Activated CD8-positive, alpha-beta memory T cell treated with anti-CD3 and anti-CD28 coated beads, Interleukin-2, amount 50 U/mL, for 24 hours (primary cell): ENCODE data around the gene PTRH2.
"Not testable (repeated sequence)": the region's sequence is repeated elsewhere in the genome, so short reads cannot be mapped to it uniquely, and the experiment has no call there.

Experiments used
- DNase-seq: peaks from one replicate; pipeline ENCODE4 v3.0.0-alpha.2; 2020; ENCODE audit errors: extremely low read depth

Gene PTRH2

DNA sequence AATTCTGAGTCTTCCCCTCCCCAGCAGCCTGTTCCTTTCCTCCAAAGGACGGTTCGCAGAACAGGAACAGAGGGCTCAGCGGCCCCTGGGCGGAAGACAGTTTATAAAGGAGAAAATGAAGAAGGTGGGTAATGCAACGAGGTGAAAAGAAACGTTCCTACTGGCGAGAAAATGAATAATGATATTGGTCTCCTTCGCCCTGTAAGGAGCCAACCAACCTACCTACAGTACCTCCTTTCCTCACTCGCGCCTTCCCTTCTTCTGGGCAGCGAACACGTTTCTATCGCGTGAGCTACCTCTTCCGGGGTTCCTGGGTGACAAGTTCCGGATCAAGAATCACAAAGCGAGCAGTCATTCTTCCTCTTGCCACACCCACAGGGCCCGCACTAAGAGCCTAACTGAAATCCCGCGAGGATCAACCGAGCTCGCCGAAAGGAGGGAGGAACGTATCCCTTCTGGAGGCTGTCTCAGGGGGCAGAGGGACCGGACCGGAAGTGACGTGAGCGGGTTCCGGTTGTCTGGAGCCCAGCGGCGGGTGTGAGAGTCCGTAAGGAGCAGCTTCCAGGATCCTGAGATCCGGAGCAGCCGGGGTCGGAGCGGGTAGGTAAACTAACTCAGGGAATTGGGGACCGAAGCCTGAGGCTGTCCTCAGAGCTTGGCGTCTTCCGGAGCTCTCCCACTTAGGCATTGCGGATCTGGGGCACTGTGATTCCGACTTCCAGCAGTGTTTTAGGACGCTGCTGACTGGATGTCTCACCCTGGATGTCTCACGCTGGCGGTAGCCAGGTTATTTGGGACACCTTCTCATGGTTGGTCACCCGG is at the start of gene PTRH2, which contains the start of gene VMP1:
Gene PTRH2, minus strand, starts transcription at position 282 of the 822 bp plus-strand sequence. CDS start 9,452 bp downstream, outside the sequence.
Gene VMP1, plus strand, starts transcription at position 506 of the 822 bp plus-strand sequence. CDS start 23,793 bp downstream, outside the sequence.
- peak; percentile 90 for DNase-seq

DNA sequence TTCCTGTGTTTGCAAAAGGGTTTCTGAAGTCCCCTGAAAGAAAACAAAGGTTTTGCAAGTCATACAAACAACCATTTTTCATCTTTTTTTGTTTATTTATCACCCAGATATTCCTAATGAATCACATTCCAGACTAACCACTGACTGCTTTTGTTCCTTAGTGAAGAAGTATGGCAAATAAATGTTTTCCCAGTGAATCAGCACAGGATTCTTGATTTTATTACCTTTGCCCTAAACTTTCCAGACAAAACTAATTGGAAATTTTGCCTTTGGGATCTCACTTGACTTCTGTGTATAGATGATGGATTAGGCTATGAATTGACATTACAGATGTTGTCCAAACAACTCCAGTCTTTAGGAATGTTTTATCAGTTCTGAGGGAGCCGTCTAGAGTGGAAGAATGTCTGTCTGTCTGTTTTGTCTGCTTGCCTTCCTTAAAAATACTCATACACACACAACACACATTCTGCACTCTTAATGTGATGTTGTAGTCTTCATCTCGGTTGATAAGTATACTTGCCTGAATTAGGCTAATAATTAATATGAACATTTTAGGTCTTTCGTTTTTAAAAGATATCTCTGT is 49.1 kb upstream of the PTRH2 start:
- no peak for DNase-seq

DNA sequence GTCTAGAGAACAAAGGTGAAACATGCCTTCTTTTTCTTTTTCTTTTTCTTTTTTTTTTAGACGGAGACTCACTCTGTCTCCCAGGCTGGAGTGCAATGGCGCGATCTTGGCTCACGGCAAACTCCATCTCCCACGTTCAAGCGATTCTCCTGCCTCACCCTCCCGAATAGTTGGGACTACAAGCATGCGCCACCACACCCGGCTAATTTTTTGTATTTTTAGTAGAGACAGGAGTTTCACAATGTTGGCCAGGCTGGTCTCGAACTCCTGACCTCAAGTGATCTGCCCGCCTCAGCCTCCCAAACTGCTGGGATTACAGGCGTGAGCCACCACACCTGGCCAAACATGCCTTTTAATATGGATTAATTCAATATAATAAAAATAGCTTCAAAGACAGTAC is 47.8 kb upstream of the PTRH2 start:
- DNase-seq = not testable (repeated sequence)

DNA sequence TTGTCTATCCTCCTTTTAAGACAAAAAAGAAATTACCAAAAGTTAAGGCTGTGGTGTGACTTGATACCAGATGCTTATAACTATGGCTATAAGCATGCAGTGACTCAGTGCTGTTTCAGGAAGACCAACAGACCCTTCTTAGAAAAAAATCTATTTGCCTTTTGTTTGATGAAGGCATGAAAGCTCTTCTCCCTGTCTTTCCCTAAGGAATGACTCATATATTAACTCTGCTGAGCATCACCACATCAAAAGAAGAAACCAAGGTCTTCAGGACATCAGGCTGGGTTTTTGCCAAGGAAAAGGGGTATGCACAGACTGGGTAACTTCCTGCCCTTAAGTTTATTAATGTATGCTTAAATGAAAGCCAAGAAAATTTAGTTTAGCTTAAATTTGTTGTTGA is 47.3 kb upstream of the PTRH2 start:
- no peak for DNase-seq

DNA sequence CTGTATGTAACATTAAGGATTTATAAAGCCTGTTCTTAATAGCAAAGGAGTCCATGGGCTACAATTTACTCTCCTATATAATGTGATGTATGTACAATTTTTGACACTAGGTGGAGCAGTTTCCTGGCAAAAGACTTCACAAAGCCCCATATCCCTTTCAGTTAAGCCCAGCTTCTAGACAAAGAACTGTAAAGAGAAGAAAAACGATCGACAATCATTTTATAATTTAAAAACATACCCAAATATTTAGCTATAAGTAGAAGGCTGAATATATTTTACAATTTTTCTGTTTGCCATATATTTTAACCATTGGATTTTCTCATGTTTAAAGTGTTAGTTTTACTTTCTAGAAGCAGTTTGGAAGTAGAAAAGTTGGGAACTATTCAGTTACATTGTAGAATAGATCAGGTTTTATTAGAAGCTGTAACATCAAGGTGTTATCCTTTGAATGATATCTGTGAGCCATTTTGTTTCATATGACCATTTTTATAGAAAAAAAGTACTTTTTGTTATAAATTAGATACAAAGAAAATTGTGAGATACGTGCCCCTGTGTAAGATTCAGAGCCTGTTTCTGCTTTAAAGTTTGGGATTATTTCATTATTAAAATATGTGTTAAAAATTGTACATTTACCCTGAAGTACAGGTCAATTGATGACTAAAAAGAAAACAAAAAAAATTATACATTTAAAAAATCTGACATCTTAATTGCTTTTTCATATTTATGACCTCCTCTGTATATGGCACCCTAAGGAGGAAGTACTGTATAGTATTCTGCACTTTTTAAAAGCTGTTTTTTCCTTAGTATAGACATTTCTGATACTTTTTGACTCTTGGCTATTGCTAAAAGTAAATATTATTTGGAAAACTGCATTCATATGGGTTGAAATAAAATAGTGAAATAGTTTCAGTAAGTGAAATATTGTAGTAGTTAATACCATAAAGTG is 46.6 kb upstream of the PTRH2 start:
- no peak for DNase-seq

DNA sequence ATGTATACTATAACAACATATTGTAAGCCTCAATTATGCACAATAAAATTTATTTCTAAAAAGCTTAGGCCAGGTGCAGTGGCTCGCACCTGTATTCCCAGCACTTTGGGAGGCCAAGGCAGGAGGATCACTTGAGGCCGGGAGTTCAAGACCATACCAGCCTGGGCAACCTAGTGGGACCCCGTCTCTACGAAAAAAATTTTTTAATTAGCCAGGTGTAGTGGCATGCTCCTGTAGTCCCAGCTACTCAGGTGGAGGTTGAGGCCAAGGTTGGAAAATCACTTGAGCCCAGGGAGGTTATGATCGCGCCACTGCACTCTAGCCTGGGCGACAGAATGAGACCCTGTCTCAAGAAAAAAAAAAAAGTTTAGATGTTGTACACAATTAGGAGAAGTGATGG is 45.7 kb upstream of the PTRH2 start:
- no peak for DNase-seq

DNA sequence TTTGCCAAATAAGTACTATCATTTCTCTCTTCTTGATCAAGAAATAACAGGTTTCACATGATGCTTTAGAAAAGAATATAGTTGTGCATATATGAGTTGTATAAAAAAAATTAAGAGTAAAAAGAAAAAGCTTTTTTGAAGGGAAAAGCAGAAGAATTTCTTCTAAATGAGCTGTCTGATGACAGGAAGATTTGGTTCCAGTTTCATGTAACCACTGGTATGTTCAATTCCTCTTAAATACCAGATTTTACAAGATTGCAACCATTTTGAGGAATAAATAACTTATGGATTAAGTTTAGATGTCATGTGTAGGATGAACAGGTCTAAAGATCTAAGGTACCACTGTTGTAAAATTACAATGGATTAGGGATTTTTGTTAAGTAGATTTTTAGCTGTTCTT is 45.2 kb upstream of the PTRH2 start:
- DNase-seq = no peak

DNA sequence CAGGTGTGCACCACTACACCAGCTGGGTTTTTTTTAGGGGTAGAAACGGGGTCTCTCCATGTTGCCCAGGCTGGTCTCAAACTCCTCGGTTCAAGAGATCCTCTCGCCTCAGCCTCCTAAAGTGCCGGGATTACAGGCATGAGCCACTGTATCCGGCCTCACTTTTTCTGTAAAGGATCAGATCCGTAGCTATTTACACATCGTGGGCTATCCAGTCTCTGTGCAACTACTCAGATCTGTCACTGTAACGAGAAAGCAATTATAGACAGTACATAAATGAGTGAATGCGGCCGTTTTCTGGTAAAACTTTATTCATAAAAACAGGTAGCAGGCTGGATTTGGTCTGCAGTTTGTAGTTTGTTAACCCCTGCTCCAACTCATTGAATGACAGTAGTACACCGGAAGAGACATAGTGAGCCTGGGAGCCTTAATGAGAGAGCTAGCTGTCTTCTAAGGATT is 44.8 kb upstream of the PTRH2 start:
- DNase-seq = no peak

DNA sequence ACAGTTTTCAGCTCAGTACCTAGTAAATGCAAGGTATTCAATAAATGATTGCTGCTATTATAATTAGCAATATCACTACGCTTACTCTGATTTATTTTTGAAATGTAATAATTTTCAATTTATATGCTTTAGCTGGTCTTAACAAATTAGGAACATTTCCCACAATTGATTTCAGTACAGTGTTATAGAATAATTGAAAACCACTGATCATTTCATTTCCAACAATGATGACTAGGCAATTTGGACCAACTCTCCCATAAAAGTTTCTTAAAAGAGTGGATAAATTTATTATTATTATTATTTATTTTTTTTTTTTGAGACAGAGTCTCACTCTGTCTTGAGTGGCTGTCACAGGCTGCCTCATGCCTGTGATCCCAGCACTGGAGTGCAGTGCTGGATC is 41.4 kb upstream of the PTRH2 start:
- DNase-seq = no peak

DNA sequence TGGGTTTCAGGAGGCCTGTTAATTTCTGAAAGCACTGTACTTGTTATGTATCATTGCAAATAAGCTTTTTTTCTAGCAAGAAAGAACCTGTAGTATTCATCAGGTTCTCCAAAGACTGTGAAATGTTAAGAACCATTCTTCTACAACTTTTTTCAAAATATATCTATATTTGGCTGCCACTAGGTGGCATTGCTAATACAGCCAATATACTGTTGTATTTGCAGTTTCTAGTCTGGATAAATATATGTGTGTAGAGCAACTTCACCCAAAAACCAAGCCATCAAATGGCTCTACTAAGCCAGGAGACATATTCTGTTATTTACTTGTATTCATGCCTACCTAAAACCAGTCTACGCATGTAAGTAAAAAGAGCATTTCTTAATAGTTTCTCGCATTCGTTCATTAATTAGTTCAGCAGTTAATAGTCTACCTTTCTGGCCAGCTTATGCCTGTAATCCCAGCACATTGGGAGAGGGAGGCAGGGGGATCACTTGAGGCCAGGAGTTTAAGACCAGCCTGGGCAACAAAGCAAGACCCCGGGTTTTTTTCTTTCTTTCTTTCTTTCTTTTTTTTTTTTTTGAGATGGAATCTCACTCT is 39.7 kb upstream of the PTRH2 start:
- no peak for DNase-seq

DNA sequence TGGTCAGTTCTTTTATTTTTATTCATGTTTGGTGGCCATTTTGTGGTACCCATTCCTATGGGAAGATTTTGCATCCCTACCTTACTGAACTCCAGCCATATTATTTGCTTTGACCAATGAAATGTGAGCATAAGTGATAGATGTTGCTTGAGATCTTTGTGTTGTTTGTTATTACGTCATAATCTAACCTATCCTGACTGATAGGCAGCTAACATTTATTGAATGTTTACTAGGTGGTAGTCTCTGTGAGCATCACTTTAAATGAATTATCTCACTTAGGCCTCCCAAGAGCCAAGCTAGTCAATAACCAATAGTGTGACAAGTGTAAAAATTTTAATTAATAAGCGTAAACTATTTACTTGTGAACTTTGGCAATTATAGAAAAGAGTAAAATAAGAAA is 37.8 kb upstream of the PTRH2 start:
- DNase-seq = no peak

DNA sequence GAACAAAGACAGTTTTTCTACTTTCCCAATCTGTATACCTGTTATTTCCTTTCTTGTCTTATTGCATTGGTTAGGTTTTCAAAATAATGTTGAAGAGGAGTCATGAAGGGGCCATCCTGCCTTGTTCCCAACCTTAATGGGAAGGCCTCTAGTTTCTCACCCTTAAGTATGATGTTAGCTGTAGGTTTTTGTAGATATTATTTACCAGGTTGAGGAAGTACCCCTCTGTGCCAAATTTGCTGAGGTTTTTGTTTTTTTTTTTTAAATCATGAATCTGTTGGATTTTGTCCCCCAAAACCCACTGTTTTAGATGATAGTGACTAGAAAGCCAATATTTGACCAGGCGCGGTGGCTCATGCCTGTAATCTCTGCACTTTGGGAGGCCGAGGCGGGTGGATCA is 36.6 kb upstream of the PTRH2 start:
- no peak for DNase-seq

DNA sequence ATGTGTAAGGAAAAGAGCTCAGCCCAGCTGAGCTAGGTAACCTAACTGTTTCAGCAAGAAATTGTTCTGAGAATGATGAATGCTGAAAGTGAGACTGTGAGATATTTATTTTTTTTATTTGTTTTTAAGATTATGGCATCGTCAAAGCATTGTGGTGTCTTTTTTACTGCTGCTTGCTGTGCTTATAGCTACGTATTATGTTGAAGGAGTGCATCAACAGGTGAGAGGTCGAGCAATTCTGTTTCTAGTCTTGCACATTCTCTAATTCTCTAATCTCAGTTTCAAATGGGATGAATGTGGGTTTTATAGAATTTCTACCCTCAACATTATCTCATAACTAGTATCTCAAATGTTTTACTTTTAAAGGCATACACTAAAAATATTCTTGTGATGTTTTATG is 30.1 kb upstream of the PTRH2 start:
- no peak for DNase-seq

DNA sequence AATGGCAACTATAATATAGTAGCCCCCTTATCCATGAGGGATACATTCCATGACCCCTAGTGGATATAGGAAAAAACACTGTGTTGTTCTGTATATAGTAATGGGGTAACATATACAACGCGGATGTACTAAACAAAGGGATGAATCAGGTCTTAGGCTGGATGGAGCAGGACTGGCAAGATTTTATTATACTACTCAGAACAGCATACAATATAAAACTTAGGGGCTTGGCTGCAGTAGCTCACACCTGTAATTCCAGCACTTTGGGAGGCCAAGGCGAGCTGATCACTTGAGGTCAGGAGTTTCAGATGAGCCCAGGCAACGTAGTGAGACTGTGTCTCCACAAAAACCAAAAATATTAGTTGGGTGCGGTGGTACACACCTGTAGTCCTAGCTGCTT is 27.0 kb upstream of the PTRH2 start:
- no peak for DNase-seq

DNA sequence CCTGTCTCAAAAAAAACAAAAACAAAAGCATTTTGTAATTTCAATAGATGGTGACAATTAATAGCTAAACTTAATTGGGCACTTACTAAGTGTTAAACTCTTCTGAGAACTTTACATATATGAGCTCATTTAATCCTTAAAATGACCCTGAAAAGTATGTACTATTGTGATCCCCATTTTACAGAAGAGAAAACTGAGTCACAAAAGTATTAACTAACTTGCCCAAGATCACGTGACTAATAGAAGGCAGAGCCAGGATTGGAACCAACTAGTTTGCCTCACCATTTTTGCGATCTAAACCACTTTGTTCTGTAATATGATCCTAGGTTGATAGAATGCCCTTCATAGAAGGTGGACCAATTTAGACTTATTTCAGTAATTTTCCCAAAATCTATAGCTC is 26.5 kb upstream of the PTRH2 start:
- no peak for DNase-seq

DNA sequence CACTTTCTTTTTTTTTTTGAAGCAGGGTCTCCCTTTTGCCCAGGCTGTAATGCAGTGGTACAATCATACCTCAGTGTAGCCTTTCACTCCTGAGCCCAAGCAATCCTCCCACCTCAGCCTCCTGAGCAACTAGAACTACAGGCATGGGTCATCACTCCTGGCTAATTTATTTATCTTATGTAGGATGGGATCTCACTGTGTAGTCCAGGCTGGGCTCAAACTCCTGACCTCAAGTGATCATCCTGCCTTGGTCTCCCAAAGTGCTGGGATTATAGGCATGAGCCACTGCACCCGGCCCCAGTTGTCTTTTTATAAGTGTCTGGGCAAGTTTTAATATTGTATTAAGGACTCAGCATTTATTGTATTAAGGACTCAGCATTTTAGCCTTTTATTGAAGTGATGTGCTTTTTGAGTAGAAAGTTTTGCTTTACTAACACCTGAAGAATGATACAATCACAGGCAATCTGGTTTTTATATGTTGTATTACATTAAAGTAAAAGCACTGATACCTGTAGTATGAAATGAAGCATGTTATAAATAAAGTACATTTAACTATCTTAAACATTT is 23.1 kb upstream of the PTRH2 start:
- no peak for DNase-seq

DNA sequence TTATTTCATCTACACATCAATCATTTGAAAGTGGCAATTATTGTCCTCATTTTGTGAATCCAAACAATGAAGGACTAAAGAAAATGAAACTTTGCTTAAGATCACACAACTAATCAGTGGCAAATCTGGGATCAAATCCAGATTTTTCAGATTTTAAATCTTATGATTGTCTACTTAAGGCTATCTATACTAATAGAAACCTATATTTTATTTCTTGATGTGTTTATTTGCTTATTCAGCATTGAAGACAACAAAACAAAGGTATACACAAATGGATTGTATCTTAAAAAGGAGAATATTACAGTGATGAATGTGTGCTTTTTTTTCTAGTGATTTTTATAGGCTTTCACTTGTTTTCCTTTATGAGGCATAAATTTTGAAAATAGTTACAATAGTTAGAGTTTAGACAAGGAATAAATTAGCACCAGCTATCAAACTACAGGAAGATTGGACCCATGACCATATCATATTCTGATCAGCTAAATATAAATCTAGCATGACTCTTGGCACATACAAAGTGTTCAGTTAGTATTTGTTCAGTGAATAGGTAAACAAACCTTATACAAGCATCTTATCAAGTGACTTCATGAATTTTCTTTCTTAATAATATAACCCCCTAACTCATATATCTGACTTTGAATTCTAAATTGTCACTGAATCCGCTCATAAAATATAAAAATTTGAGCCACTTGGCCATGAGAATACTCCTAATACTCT is 20.7 kb upstream of the PTRH2 start:
- no peak for DNase-seq

DNA sequence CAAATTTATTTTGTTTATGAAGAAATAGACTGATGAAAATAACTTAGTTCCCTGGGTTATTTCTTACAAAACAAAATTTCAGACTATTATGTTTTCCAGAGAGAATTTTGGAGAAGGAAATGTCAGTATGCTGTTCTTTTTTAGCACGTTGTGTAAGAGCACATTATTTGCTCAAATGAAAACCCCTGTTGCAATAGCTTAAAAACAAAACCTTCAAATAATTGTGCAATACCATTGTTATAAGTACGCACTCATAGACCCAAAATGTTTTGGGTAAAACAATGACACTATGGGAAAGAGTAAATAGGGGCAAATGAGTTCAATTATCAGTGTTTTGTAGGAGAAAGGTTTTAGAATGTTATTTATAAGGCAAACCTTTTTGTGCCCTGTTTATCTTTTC is 18.5 kb upstream of the PTRH2 start:
- no peak for DNase-seq

DNA sequence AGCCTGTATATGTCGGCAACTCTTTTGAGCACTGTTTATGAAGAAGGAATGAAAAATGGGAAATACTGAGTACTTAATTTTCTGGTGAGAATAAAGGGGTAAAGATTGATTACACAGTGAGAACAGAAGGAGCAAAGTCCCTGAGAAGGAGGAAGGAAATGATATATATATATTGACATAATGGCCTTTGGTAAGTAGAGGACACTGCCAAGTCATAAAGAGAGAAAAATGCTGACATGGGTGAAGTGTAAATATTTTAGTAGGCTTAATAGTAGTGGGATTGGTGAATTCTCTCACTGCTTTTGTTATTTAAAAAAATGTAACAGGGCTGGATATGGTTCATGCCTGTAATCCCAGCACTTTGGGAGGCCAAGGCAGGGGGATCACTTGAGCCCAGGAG is 16.4 kb upstream of the PTRH2 start:
- DNase-seq = no peak

DNA sequence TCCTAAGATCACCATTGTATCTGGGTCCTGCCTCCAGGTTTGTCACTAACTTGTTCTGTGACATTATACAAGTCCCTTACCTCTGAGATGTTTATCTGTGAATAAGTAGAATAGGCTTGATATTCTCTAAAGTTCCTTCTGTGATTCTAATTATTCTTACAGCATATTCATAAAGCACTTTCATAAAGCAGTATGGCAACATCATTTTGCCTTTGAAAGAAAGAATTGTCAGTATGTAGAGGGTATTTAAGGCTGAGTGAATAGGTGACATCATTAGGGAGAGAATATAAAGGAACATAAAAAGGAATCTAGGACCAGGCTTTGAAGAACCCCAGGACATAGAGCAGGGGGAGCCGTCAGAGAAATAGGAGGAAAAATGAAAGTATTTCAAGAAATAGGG is 15.8 kb upstream of the PTRH2 start:
- no peak for DNase-seq

DNA sequence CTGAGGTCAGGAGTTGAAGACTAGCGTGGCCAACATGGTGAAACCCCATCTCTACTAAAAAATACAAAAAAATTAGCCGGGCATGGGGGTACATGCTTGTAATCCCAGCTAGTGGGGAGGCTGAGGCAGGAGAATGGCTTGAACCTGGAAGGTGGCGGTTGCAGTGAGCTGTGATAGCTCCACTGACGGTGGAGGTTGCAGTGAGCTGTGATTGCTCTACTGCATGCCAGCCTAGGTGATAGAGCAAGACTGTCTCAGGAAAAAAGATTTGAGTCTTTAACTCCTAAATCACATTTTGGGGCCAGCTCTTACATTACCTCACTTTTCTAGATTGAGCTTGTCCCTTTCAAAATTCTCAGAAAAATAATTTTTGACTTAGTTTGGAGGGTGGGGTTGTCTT is 15.4 kb upstream of the PTRH2 start:
- DNase-seq = no peak
